Fibroblast of mammary gland (primary cell): ENCODE data around the gene SOST.
A peak's percentile ranks its signal among the peaks of the same experiment; 100 is the strongest.

Experiments
- DNase-seq: peaks from one replicate; pipeline ENCODE4 v3.0.0-alpha.2; 2010; ENCODE audit warnings: low read depth
- H3K4me3 ChIP-seq: 2 replicates; pipeline ENCODE4 v1.5.1; 2011; ENCODE audit warnings: low read depth, mild to moderate bottlenecking, low read length, moderate library complexity; ENCODE audit not compliant: control insufficient read depth
- TF ChIP-seq, protein P1 (sequence below): conservative IDR thresholded peaks from 2 replicates; pipeline ENCODE4 v1.5.1; 2011; ENCODE audit warnings: low read depth, low read length, inconsistent platforms; ENCODE audit not compliant: control insufficient read depth, insufficient read depth

SOST gene

DNA sequence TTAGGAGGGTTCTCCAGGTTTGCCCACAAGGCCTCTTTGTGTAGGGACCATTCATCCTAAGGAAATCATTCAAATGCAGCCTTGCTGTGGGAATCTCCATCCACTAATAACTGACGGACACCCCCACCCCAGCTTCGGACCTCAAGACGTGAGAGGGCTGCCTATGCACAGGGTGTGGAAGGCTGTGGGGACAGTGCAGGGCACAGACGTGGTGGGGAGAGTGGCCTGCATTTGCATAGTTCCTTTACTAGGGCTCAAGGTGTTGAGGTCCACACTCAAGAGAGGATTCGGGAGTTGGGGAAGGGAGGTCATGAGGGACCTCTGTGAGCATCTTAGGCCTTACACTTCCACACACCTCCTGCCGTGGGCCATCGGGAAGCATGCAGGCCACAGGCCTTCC, 10.4 kb upstream of the SOST start:
- DNase-seq, result no peak
- H3K4me3 ChIP-seq, result no peak overlapping the region
- TF ChIP-seq, protein P1, sequence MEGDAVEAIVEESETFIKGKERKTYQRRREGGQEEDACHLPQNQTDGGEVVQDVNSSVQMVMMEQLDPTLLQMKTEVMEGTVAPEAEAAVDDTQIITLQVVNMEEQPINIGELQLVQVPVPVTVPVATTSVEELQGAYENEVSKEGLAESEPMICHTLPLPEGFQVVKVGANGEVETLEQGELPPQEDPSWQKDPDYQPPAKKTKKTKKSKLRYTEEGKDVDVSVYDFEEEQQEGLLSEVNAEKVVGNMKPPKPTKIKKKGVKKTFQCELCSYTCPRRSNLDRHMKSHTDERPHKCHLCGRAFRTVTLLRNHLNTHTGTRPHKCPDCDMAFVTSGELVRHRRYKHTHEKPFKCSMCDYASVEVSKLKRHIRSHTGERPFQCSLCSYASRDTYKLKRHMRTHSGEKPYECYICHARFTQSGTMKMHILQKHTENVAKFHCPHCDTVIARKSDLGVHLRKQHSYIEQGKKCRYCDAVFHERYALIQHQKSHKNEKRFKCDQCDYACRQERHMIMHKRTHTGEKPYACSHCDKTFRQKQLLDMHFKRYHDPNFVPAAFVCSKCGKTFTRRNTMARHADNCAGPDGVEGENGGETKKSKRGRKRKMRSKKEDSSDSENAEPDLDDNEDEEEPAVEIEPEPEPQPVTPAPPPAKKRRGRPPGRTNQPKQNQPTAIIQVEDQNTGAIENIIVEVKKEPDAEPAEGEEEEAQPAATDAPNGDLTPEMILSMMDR, result no peak

DNA sequence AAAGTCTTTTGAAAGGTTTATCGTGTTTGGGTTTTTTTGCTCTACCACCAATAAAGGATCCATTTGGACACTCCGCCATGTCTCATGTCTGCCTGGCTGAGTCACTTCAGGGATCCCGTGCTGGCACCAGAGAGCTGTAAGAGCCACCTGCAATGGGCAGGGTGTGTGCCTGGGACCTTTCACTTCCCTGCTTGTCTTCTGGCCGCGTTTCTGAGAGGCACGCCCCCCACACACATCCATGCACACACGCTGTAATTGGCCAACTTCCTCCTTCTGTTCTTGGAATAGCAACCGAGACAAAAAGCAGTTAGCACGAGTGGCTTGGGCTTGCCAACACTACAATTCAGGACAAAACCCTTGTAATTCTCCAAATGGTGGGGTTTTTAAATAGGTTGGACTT, 9.8 kb upstream of the SOST start:
- no peak overlapping the region for H3K4me3 ChIP-seq
- TF ChIP-seq, protein P1, result no peak
- DNase-seq, result no peak

DNA sequence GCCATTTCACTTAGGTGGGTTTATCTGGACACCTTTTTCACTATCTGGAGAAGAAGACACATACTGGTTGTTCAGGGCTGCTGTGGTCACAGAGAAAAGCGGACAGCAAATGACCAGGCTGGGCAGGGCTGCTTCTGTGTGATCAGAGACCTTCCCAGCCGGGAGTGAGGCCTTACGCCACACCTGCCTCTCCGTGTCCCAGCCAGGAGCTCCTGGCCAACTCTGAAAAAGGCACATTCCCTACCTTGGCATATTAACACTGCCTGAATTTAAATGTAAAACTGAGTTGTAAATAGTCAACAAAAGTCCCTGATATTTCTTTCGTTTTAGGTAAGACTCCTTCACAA, 9.1 kb upstream of the SOST start:
- TF ChIP-seq, protein P1, result no peak
- H3K4me3 ChIP-seq, result no peak overlapping the region
- DNase-seq, result no peak

DNA sequence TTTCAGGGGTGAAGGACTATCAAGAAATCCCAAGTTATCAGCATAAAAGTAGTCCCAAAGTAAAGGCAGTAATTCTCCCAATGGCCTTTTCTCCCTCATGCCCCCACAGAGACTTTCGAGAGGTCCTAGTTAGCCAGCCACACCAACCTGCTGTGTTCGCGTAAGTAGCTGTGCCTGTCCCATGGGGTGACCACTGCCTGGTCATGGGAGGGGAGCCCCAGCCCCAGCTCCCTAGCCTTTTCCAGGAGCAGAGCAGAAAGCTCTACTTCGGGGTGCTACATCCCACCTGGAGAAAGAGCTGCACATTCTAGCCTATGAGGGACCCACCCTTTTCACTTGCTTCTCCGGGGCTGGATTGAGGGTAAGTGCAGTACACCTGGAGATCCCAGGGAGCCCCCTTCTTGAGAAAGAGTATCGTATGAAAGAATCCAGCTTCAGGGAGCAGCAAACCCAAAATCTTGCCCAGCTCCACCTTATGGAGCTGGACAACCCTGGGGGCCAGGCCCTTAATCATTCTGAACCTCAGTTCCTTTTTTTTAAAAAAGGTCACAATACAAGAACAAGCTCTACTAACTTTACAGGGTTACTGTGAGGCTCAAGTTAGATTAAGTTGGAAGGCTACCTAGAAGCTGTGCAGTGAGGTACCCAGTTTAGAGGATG, 8.6 kb upstream of the SOST start:
- TF ChIP-seq, protein P1, result no peak
- no peak overlapping the region for H3K4me3 ChIP-seq
- DNase-seq, result no peak

DNA sequence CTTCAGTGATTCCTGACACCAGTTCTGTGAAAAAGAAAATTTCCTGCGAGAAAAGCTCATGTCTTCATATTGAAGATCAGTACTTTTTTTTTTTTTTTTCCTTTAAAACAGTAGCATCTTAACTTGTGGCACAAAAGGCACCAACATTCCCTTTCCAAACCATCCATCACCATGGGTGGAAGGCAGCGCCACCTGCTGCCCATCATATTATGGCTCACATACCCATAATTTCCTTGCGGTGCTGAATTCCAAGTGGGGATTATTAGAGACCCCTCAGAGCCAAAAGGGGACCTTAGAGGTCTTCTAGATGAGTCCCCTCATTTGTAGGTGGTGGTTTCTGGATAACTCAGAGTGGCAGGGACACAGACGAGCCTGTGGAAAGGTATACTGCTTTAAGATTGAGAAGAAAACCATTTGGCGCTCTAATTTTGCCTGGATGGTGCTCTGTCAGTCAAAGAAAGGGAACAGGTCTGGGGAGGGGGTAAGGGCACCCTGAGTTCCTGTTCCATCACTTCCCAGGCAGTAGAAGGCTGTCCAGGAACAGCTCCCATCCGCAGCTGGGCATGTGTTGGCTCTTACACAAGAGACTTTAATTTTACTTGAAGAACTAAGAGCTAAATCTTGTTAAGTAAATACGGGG, 7.9 kb upstream of the SOST start:
- peak; percentile 60 for DNase-seq
- no peak overlapping the region for H3K4me3 ChIP-seq
- TF ChIP-seq, protein P1, result peak; percentile 93

DNA sequence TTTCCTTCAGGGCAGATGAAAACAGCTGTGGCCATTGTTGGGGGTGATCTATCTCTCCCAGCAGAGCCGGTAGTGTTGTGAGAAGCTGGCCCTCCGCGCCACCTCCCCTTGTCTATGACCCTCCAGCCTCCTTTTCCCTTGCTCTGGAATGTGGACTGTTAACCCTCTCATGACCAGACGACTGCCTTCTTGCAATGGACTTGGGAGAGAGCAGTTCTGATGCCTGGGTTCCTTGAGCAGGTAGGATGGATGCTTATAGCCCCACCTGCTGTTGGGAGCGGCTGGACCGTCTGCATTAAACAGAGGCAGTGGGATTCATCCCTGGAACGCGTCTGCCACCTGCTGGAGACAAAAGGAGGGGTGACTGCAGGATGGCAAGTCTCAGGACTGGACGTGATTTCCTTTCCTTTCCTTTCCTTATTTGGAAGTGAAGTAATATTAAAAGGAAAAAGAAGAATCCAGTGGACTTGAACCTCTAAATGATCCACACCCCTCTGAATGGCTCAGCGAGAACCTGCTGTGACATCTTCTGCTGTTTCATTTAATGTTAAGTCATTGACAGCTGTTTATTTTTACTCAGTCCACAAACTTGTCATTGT, 1.8 kb upstream of the SOST start:
- DNase-seq, result peak; percentile 90
- no peak overlapping the region for H3K4me3 ChIP-seq
- TF ChIP-seq, protein P1, result peak; percentile 100

DNA sequence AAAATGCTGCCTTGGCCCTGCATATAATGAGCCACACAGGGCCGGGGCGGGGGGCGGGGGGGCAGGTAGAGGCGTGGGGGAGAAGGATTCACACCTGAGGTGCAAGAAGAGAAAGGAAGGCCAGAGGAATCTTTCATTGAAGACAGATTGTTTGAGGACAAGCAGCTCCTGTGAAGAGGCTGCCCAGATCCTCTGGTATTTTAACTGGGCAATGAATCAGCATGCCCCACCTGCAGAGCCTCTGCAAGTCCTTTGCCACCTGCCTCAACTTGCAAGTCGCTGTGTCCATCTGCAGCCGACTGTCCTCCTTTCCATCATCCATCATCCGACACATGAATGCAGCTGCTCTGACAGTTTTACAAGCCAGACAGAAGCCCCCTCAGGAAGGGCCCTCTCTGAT, 1.2 kb upstream of the SOST start:
- DNase-seq, result no peak

More for the DNA sequence above, 1.2 kb upstream of the SOST start:
- TF ChIP-seq, protein P1, result no peak
- no peak overlapping the region for H3K4me3 ChIP-seq
